MM.1S (cell line): ENCODE measurements around the gene SNX15.

Experiments used
- DNase-seq: peaks from one replicate; pipeline ENCODE4 v3.0.0-alpha.2; 2015
- H2AFZ ChIP-seq: fragments of 300-600 bp; sonication (generic); 2 replicates; pipeline ENCODE4 v1.6.0; 2016; ENCODE audit warnings: antibody characterized with exemption, low read length
- H3F3A ChIP-seq: fragments of 300-600 bp; sonication (generic); 2 replicates; pipeline ENCODE4 v1.6.1; 2016; ENCODE audit warnings: mild to moderate bottlenecking, antibody characterized with exemption, low read length, moderate library complexity, mixed read lengths; ENCODE audit not compliant: insufficient read depth
- H3K27ac ChIP-seq: fragments of 300-600 bp; sonication (generic); 2 replicates; pipeline ENCODE4 v1.5.1; 2016; ENCODE audit warnings: mild to moderate bottlenecking, low read length
- H3K27me3 ChIP-seq: fragments of 300-600 bp; sonication (generic); replicated peaks from 2 replicates; pipeline ENCODE4 v1.6.0; 2016; ENCODE audit warnings: low read length; ENCODE audit not compliant: insufficient read depth
- H3K36me3 ChIP-seq: fragments of 300-600 bp; sonication (generic); replicated peaks from 2 replicates; pipeline ENCODE4 v1.6.1; 2016; ENCODE audit warnings: mild to moderate bottlenecking, low read length, mixed read lengths; ENCODE audit not compliant: insufficient read depth
- H3K4me1 ChIP-seq: fragments of 300-600 bp; sonication (generic); 2 replicates; pipeline ENCODE4 v1.6.1; 2016; ENCODE audit warnings: low read length, mixed read lengths
- H3K4me2 ChIP-seq: fragments of 300-600 bp; sonication (generic); 2 replicates; pipeline ENCODE4 v1.6.0; 2016; ENCODE audit warnings: low read depth, low read length
- H3K4me3 ChIP-seq: fragments of 300-600 bp; sonication (generic); 2 replicates; pipeline ENCODE4 v1.5.1; 2016; ENCODE audit warnings: low read length, mixed read lengths
- H3K79me2 ChIP-seq: fragments of 300-600 bp; sonication (generic); 2 replicates; pipeline ENCODE4 v1.6.1; 2016; ENCODE audit warnings: mixed run types, low read length, mixed read lengths
- H3K9ac ChIP-seq: fragments of 300-600 bp; sonication (generic); 2 replicates; pipeline ENCODE4 v1.6.1; 2016; ENCODE audit warnings: low read length, mixed read lengths
- H3K9me2 ChIP-seq: fragments of 300-600 bp; sonication (generic); replicated peaks from 2 replicates; pipeline ENCODE4 v1.6.1; 2016; ENCODE audit warnings: mild to moderate bottlenecking, low read length, mixed read lengths; ENCODE audit not compliant: insufficient read depth
- H3K9me3 ChIP-seq: fragments of 300-600 bp; sonication (generic); replicated peaks from 2 replicates; pipeline ENCODE4 v1.6.1; 2016; ENCODE audit warnings: mild to moderate bottlenecking, low read length, mixed read lengths; ENCODE audit not compliant: insufficient read depth
- H4K20me1 ChIP-seq: fragments of 300-600 bp; sonication (generic); 2 replicates; pipeline ENCODE4 v1.6.1; 2016; ENCODE audit warnings: mild to moderate bottlenecking, low read length, moderate library complexity, mixed read lengths; ENCODE audit not compliant: insufficient read depth
- CTCF ChIP-seq: fragments of 300-600 bp; sonication (generic); IDR thresholded peaks from 2 replicates; pipeline ENCODE4 v1.5.1; 2016; ENCODE audit warnings: antibody characterized with exemption, low read length, mixed read lengths
- EZH2 ChIP-seq: fragments of 300-600 bp; sonication (generic); optimal IDR thresholded peaks from 2 replicates; pipeline ENCODE3; 2017; ENCODE audit warnings: low read depth, mild to moderate bottlenecking, antibody characterized with exemption, low read length, mixed read lengths
- EZH2phosphoT487 ChIP-seq: fragments of 300-600 bp; sonication (generic); IDR thresholded peaks from 2 replicates; pipeline ENCODE4 v1.6.1; 2018; ENCODE audit warnings: antibody characterized with exemption, low read length

The SNX15 gene

GRCh38 chr11:65058012-65058411, 30.8 kb downstream of the SNX15 start:
- no peaks in the 10 kb centered on the region for H3K9me2 ChIP-seq
- H3K36me3 ChIP-seq, result no peaks in the 10 kb centered on the region
- no peak overlapping the region for H3K27ac ChIP-seq
- H4K20me1 ChIP-seq, result no peaks in the 10 kb centered on the region
- TF ChIP-seq CTCF (no peak), EZH2phosphoT487 (no peak), EZH2 (no peak)
- H3K79me2 ChIP-seq, result no peaks in the 10 kb centered on the region
- peaks cover 11% of the 10 kb centered on the region for H3F3A ChIP-seq
- H3K4me1 ChIP-seq, result peaks cover 33% of the 10 kb centered on the region
- no peak for DNase-seq
- H3K9ac ChIP-seq, result no peak overlapping the region
- no peak overlapping the region for H3K4me3 ChIP-seq
- no peak overlapping the region for H2AFZ ChIP-seq
- no peak overlapping the region for H3K4me2 ChIP-seq
- H3K9me3 ChIP-seq, result no peaks in the 10 kb centered on the region
- H3K27me3 ChIP-seq, result no peaks in the 10 kb centered on the region

- TF ChIP-seq CTCF (no peak), EZH2 (no peak), EZH2phosphoT487 (no peak)
- no peak within 1 kb of the TSS for H2AFZ ChIP-seq
- H3K4me1 ChIP-seq, result peaks cover 33% of the 10 kb centered on the region
- H3F3A ChIP-seq, result peaks cover 11% of the 10 kb centered on the region
- no peak within 1 kb of the TSS for H3K9ac ChIP-seq
- H3K4me2 ChIP-seq, result no peak within 1 kb of the TSS
- no peaks in the 10 kb centered on the region for H4K20me1 ChIP-seq
- no peak for DNase-seq
- no peaks in the 10 kb centered on the region for H3K9me3 ChIP-seq
- H3K36me3 ChIP-seq, result no peaks in the 10 kb centered on the region
- no peaks in the 10 kb centered on the region for H3K79me2 ChIP-seq
- no peaks in the 10 kb centered on the region for H3K9me2 ChIP-seq
- H3K27ac ChIP-seq, result no peak within 1 kb of the TSS
- H3K27me3 ChIP-seq, result no peaks in the 10 kb centered on the region
- H3K4me3 ChIP-seq, result no peak within 1 kb of the TSS
These were observed 31.3 kb downstream of the SNX15 start, which contains the start of gene NAALADL1 for GRCh38 chr11:65058419-65059054. Gene NAALADL1, minus strand, starts transcription at chr11:65058553. Its CDS starts 32 bp downstream, at chr11:65058521.

- Histone ChIP-seq H3K4me1 (peaks cover 26% of the 10 kb centered on the region), H3K27me3 (no peaks in the 10 kb centered on the region), H3F3A (peaks cover 11% of the 10 kb centered on the region), H4K20me1 (no peaks in the 10 kb centered on the region), H3K9ac (no peak overlapping the region), H3K27ac (no peak overlapping the region), H2AFZ (no peak overlapping the region), H3K4me3 (no peak overlapping the region), H3K79me2 (no peaks in the 10 kb centered on the region), H3K9me2 (no peaks in the 10 kb centered on the region), H3K4me2 (no peak overlapping the region), H3K9me3 (no peaks in the 10 kb centered on the region), H3K36me3 (no peaks in the 10 kb centered on the region)
- no peak for DNase-seq
- TF ChIP-seq EZH2, result no peak
- no peak for TF ChIP-seq CTCF
- no peak for TF ChIP-seq EZH2phosphoT487
These were observed 32.3 kb downstream of the SNX15 start for GRCh38 chr11:65059523-65059922.
